Uterus (tissue), 4 donors: Measurements from ENCODE around the gene AQR. TPM values are rescaled to one million over a fixed set of nuclear protein-coding genes. Genes with fewer than 3 reads are reported as not detected.
"Not testable (repeated sequence)": the region's sequence is repeated elsewhere in the genome, so short reads cannot be mapped to it uniquely, and the experiment has no call there.

ENCODE experiments used
- DNase-seq, 2 donors: peaks; one replicate each; pipeline ENCODE4 v3.0.0-alpha.2; 2019 to 2020
- H3K27ac ChIP-seq, 2 donors: fragments of 200-600 bp; sonication (generic); 1 replicate in 1 of 2; 2 replicates in 1 of 2; pipeline ENCODE4 v1.5.1; 2016 to 2018
- H3K27me3 ChIP-seq, 2 donors: fragments of 200-600 bp; sonication (generic); one replicate each; pipeline ENCODE4 v1.5.1; 2018 to 2019; ENCODE audit warnings: control low read depth in 1 of 2
- H3K36me3 ChIP-seq, 2 donors: fragments of 200-600 bp; sonication (generic); one replicate each; pipeline ENCODE4 v1.5.1; 2019; ENCODE audit warnings: control low read depth in 1 of 2
- H3K4me1 ChIP-seq, 2 donors: fragments of 200-600 bp; sonication (generic); one replicate each; pipeline ENCODE4 v1.5.1; 2018 to 2019; ENCODE audit warnings: control low read depth in 1 of 2
- H3K4me3 ChIP-seq, 2 donors: fragments of 200-600 bp; sonication (generic); 1 replicate in 1 of 2; 2 replicates in 1 of 2; pipeline ENCODE4 v1.5.1; 2018 to 2019; ENCODE audit warnings: mild to moderate bottlenecking in 1 of 2
- H3K9me3 ChIP-seq, 2 donors: fragments of 200-600 bp; sonication (generic); one replicate each; pipeline ENCODE4 v1.5.1; 2019; ENCODE audit warnings: control low read depth in 1 of 2
- CTCF ChIP-seq, 4 experiments: fragments of 200-600 bp in 2 of 4; fragments of 450-650 bp in 2 of 4; sonication (generic) in 2 of 4; IDR thresholded peaks; one replicate each; pipeline ENCODE4 v1.5.1; 2016 to 2019; ENCODE audit warnings: antibody characterized with exemption in 4 of 4, mild to moderate bottlenecking in 2 of 4, moderate library complexity in 1 of 4
- POLR2A ChIP-seq, 2 donors: fragments of 450-650 bp; IDR thresholded peaks; one replicate each; pipeline ENCODE4 v1.6.1; 2016; ENCODE audit warnings: antibody characterized with exemption in 2 of 2, mild to moderate bottlenecking in 1 of 2, moderate library complexity in 1 of 2
- intact Hi-C: fragments of 100-400 bp; cut with DNase I; formaldehyde crosslinking; loops from one replicate; pipeline ENCODE4 v1.15.1; 2023; ENCODE audit warnings: low total_unique reads
- total RNA-seq, 4 donors: library from RNA; depleted of rRNA in 3 of 4; stranded (reverse); fragments of >200 nt in 3 of 4; gene quantifications; one replicate each; pipeline versions ENCODE4 v1.1.0 to v1.2.4, GENCODE V29; 2014 to 2023
- donor health status: DM: yes; HTN: yes; CAD: no.

The AQR gene
- total RNA-seq, 4 donors from 2014 or later = 13.1 to 52.7 (median 33.3) TPM

- Histone ChIP-seq H3K27ac (no peak overlapping the region), H3K27me3 (no peaks in the 10 kb centered on the region), H3K36me3 (no peaks in the 10 kb centered on the region), H3K4me3 (no peak overlapping the region), H3K9me3 (no peaks in the 10 kb centered on the region), H3K4me1 (no peaks in the 10 kb centered on the region)
- no peak for DNase-seq
- TF ChIP-seq CTCF (IDR thresholded peaks at IDR 0.05) (no peak), POLR2A (IDR thresholded peaks at IDR 0.05) (no peak)
- intact Hi-C loops = no loop called here
Observed at GRCh38 chr15:34812369-34812768, 157.2 kb downstream of the AQR start.

GRCh38 chr15:34810443-34811129, 159.0 kb downstream of the AQR start:
- intact Hi-C loops = no loop called here
- Histone ChIP-seq H3K9me3 (no peaks in the 10 kb centered on the region), H3K27ac (no peak overlapping the region), H3K27me3 (no peaks in the 10 kb centered on the region), H3K36me3 (no peaks in the 10 kb centered on the region), H3K4me1 (no peaks in the 10 kb centered on the region), H3K4me3 (no peak overlapping the region)
- no peak for TF ChIP-seq POLR2A (IDR thresholded peaks at IDR 0.05)
- DNase-seq = no peak

GRCh38 chr15:34809186-34809585, 160.4 kb downstream of the AQR start:
- TF ChIP-seq POLR2A (IDR thresholded peaks at IDR 0.05) = no peak
- no peak for TF ChIP-seq CTCF (IDR thresholded peaks at IDR 0.05)
- no peaks in the 10 kb centered on the region for H3K36me3 ChIP-seq
- intact Hi-C loops = no loop called here
- no peaks in the 10 kb centered on the region for H3K4me1 ChIP-seq
- no peak overlapping the region for H3K4me3 ChIP-seq
- H3K9me3 ChIP-seq = no peaks in the 10 kb centered on the region
- no peak for DNase-seq
- H3K27ac ChIP-seq = no peak overlapping the region
- H3K27me3 ChIP-seq = no peaks in the 10 kb centered on the region

DNA sequence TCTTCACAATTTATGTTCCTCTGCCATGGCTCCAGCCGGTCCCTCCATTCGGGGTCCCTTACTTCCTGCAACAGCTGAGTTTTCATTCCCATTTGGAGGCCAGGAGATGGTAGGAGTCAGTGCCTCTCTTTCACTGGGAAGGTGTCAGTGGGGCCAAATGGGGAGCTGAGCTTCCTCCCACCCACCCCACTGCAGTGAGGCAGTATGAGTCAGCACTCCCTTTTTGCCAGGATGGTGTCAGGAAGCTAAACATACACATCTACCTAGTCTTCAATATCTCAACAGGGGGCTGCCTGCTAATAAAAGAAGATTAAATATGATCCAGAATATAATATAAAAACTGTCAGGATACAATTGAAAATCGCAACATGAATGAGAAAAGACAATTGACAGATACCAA, 161.5 kb downstream of the AQR start:
- Histone ChIP-seq H3K4me1 (no peaks in the 10 kb centered on the region), H3K9me3 (no peaks in the 10 kb centered on the region), H3K4me3 (no peak overlapping the region), H3K36me3 (no peaks in the 10 kb centered on the region), H3K27me3 (no peaks in the 10 kb centered on the region), H3K27ac (no peak overlapping the region)
- intact Hi-C loops = no loop called here
- no peak for DNase-seq
- TF ChIP-seq POLR2A (IDR thresholded peaks at IDR 0.05) (no peak), CTCF (IDR thresholded peaks at IDR 0.05) (no peak)

GRCh38 chr15:34807241-34807640, 162.3 kb downstream of the AQR start:
- H3K9me3 ChIP-seq, H3K36me3 ChIP-seq, H3K4me3 ChIP-seq, H3K27ac ChIP-seq, H3K4me1 ChIP-seq, H3K27me3 ChIP-seq, intact Hi-C loops, DNase-seq: not testable (repeated sequence)

GRCh38 chr15:34804776-34805175, 164.8 kb downstream of the AQR start:
- Histone ChIP-seq H3K27me3 (no peaks in the 10 kb centered on the region), H3K4me1 (no peaks in the 10 kb centered on the region), H3K27ac (no peak overlapping the region), H3K36me3 (no peaks in the 10 kb centered on the region), H3K4me3 (no peak overlapping the region), H3K9me3 (no peaks in the 10 kb centered on the region)
- intact Hi-C loops = no loop called here
- no peak for TF ChIP-seq POLR2A (IDR thresholded peaks at IDR 0.05)
- no peak for TF ChIP-seq CTCF (IDR thresholded peaks at IDR 0.05)
- no peak for DNase-seq
